PC-3 (cell line): ENCODE measurements around the gene MACROD2.

ENCODE experiments used
- EZH2 ChIP-seq: fragments of 300-600 bp; sonication (generic); IDR thresholded peaks from one replicate; pipeline ENCODE4 v1.6.1; 2017; ENCODE audit warnings: antibody characterized with exemption, mild to moderate bottlenecking, low read length; ENCODE audit not compliant: unreplicated experiment
- EZH2phosphoT487 ChIP-seq: fragments of 300-600 bp; sonication (generic); IDR thresholded peaks from 2 replicates; pipeline ENCODE4 v1.6.1; 2018; ENCODE audit warnings: mild to moderate bottlenecking, antibody characterized with exemption, low read length, borderline replicate concordance
- TF ChIP-seq, protein P1 (sequence below): fragments of 300-600 bp; sonication (generic); conservative IDR thresholded peaks from 2 replicates; pipeline ENCODE4 v1.5.1; 2017; ENCODE audit warnings: antibody characterized with exemption, low read depth, mild to moderate bottlenecking, low read length

DNA sequence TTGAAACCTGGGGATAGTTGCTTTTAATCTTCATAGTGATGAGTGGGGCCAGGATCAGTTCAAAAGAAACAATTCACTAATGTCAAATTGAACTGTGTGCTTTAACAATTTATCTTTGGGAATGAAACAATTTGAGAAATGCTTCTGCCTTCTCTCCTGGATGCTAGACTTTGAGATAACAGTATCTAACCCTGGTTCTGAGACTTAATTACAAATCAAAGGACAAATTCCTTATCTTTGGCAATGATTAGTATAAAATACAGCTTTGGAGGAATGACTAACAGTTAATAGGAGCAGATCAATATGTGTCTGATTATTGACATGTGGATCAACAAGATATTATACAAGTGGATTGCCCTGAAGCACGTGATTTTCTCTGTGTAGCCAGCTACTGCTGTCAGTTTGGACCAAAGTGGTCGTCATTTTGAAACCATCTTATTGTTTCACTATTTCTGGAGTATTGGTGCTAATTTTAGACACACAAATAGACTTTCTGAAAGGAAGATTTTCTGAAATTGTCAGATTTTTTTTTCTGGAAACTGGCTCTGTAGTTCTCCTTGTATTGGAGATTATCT is 348.3 kb downstream of the MACROD2 start:
- TF ChIP-seq EZH2phosphoT487 (no peak), EZH2 (no peak)
- TF ChIP-seq, protein P1, sequence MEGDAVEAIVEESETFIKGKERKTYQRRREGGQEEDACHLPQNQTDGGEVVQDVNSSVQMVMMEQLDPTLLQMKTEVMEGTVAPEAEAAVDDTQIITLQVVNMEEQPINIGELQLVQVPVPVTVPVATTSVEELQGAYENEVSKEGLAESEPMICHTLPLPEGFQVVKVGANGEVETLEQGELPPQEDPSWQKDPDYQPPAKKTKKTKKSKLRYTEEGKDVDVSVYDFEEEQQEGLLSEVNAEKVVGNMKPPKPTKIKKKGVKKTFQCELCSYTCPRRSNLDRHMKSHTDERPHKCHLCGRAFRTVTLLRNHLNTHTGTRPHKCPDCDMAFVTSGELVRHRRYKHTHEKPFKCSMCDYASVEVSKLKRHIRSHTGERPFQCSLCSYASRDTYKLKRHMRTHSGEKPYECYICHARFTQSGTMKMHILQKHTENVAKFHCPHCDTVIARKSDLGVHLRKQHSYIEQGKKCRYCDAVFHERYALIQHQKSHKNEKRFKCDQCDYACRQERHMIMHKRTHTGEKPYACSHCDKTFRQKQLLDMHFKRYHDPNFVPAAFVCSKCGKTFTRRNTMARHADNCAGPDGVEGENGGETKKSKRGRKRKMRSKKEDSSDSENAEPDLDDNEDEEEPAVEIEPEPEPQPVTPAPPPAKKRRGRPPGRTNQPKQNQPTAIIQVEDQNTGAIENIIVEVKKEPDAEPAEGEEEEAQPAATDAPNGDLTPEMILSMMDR: no peak
